ENCODE measurements around the gene POU4F2. TPM values are rescaled to one million over a fixed set of nuclear protein-coding genes. Genes with fewer than 3 reads are reported as not detected.
A peak's percentile ranks its signal among the peaks of the same experiment; 100 is the strongest.

The POU4F2 gene
- polyA plus RNA-seq, 3 donors, result not detected

DNA sequence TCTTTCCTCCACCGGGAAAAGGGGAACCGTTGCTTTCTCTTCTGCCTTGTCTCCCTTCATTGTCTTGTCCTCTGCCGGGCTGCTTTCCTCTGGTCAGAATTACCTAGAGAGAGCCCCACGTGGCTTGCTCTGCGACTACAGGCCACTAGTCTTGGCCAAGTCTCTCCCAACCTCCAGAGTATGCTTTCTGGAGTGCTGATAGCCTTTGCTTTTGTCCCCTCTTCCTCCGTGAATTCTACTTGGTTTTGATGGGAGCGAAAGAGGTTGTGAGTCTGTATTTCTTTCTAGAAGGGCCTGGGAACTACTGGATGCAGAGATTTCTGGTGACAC, 5.3 kb upstream of the POU4F2 start:
- Histone ChIP-seq H3K4me3 (replicated peaks in 1 of 3; ENCODE audit: low read depth in 2 of 3, low read length in 3 of 3) (no peak overlapping the region), H4K20me1 (ENCODE audit: insufficient read depth, low read length) (no peaks in the 10 kb centered on the region), H3K9me3 (replicated peaks in 1 of 2; ENCODE audit: control insufficient read depth in 1 of 2, insufficient read depth in 1 of 2, low read length in 2 of 2) (peaks cover 4 to 36% of the 10 kb centered on the region in 2 donors), H2AFZ (ENCODE audit: insufficient read depth, low read depth, low read length, poor library complexity, severe bottlenecking) (no peak overlapping the region), H3K27me3 (ENCODE audit: control insufficient read depth in 2 of 2, insufficient read depth in 2 of 2, low read length in 2 of 2) (peaks cover 69 to 73% of the 10 kb centered on the region in 2 donors), H3K79me2 (ENCODE audit: insufficient read depth, low read length) (no peaks in the 10 kb centered on the region), H3K36me3 (replicated peaks in 1 of 2; ENCODE audit: control insufficient read depth in 1 of 2, insufficient read depth in 2 of 2, low read length in 2 of 2) (no peaks in the 10 kb centered on the region), H3K4me1 (ENCODE audit: control insufficient read depth in 1 of 2, insufficient read depth in 2 of 2, low read length in 2 of 2) (no peaks in the 10 kb centered on the region), H3K9ac (ENCODE audit: insufficient read depth, low read length, poor library complexity, severe bottlenecking) (no peak overlapping the region), H3K4me2 (replicated peaks; ENCODE audit: extremely low read depth, low read length, poor library complexity, severe bottlenecking) (no peak overlapping the region), H3K27ac (ENCODE audit: low read depth in 1 of 2, low read length in 2 of 2) (no peak overlapping the region)
- TF ChIP-seq, protein P1, sequence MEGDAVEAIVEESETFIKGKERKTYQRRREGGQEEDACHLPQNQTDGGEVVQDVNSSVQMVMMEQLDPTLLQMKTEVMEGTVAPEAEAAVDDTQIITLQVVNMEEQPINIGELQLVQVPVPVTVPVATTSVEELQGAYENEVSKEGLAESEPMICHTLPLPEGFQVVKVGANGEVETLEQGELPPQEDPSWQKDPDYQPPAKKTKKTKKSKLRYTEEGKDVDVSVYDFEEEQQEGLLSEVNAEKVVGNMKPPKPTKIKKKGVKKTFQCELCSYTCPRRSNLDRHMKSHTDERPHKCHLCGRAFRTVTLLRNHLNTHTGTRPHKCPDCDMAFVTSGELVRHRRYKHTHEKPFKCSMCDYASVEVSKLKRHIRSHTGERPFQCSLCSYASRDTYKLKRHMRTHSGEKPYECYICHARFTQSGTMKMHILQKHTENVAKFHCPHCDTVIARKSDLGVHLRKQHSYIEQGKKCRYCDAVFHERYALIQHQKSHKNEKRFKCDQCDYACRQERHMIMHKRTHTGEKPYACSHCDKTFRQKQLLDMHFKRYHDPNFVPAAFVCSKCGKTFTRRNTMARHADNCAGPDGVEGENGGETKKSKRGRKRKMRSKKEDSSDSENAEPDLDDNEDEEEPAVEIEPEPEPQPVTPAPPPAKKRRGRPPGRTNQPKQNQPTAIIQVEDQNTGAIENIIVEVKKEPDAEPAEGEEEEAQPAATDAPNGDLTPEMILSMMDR (IDR thresholded peaks at IDR 0.05), result no peak
- Mint-ChIP-seq H3K4me3 (peak overlapping the region in 1 of 2 donors; percentile 65), H3K27ac (no peak overlapping the region), H3K27me3 (ENCODE audit: low read depth in 3 of 3) (peaks cover 65 to 75% (median 70%) of the 10 kb centered on the region in 3 donors), H3K9me3 (peaks cover 0 to 25% (median 10%) of the 10 kb centered on the region in 7 donors), H3K4me1 (no peaks in the 10 kb centered on the region), H3K36me3 (peaks cover 0 to 4% of the 10 kb centered on the region in 2 donors)
- WGBS (ENCODE audit: insufficient coverage), result 8% methylated on average over 5 of the region's 7 CpGs
- intact Hi-C loops (cut with micrococcal nuclease), result no loop called here
- DNase-seq, result no peak

DNA sequence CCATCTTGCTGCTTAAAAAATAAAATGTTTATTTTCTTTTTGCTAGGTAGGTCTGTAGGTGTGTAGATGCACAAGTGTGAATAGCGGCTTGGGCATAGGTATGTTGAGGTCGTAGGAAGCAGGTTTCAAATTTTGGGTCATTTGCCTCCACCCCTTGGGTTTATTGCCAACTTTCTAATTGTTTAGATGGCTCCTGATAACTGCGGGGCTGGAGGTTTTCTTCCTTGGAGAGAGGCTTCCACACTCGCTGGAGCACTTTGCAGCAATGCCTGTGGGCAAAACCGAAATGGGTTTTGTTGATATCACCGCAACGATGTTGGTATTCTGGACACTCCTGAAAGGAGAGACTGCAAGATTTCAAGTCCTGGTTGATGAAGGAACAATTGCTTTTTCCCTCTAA, 3.9 kb upstream of the POU4F2 start:
- H3K27ac ChIP-seq (ENCODE audit: low read depth in 1 of 2, low read length in 2 of 2), result no peak overlapping the region
- no peaks in the 10 kb centered on the region for H4K20me1 ChIP-seq (ENCODE audit: insufficient read depth, low read length)
- Mint-ChIP-seq H3K4me3 (peak overlapping the region in 1 of 2 donors; percentile 70), H3K27me3 (ENCODE audit: low read depth in 3 of 3) (peaks cover 76 to 89% (median 83%) of the 10 kb centered on the region in 3 donors), H3K9me3 (peaks cover under 1 to 29% (median 15%) of the 10 kb centered on the region in 7 donors), H3K36me3 (peaks cover 0 to 5% of the 10 kb centered on the region in 2 donors), H3K27ac (no peak overlapping the region), H3K4me1 (no peaks in the 10 kb centered on the region)
- H3K79me2 ChIP-seq (ENCODE audit: insufficient read depth, low read length), result no peaks in the 10 kb centered on the region
- peaks cover 71 to 82% of the 10 kb centered on the region in 2 donors for H3K27me3 ChIP-seq (ENCODE audit: control insufficient read depth in 2 of 2, insufficient read depth in 2 of 2, low read length in 2 of 2)
- H3K4me1 ChIP-seq (ENCODE audit: control insufficient read depth in 1 of 2, insufficient read depth in 2 of 2, low read length in 2 of 2), result no peaks in the 10 kb centered on the region
- intact Hi-C loops (cut with micrococcal nuclease), result no loop called here
- no peaks in the 10 kb centered on the region for H3K36me3 ChIP-seq (replicated peaks in 1 of 2; ENCODE audit: control insufficient read depth in 1 of 2, insufficient read depth in 2 of 2, low read length in 2 of 2)
- no peak overlapping the region for H3K4me3 ChIP-seq (replicated peaks in 1 of 3; ENCODE audit: low read depth in 2 of 3, low read length in 3 of 3)
- no peak for DNase-seq
- H3K4me2 ChIP-seq (replicated peaks; ENCODE audit: extremely low read depth, low read length, poor library complexity, severe bottlenecking), result no peak overlapping the region
- peaks cover 4 to 37% of the 10 kb centered on the region in 2 donors for H3K9me3 ChIP-seq (replicated peaks in 1 of 2; ENCODE audit: control insufficient read depth in 1 of 2, insufficient read depth in 1 of 2, low read length in 2 of 2)
- H3K9ac ChIP-seq (ENCODE audit: insufficient read depth, low read length, poor library complexity, severe bottlenecking), result no peak overlapping the region
- 0% methylated on average over 2 of the region's 7 CpGs for whole genome bisulfite sequencing (ENCODE audit: insufficient coverage)
- TF ChIP-seq, protein P1 (IDR thresholded peaks at IDR 0.05), result no peak
- H2AFZ ChIP-seq (ENCODE audit: insufficient read depth, low read depth, low read length, poor library complexity, severe bottlenecking), result no peak overlapping the region
